Astrocyte (in vitro differentiated cells and primary cell): ENCODE measurements around the gene MAP4K4.

Experiments
- EZH2 ChIP-seq: IDR thresholded peaks from 2 replicates; pipeline ENCODE4 v1.6.1; 2012; ENCODE audit warnings: mild to moderate bottlenecking, low read length, inconsistent platforms; ENCODE audit not compliant: insufficient read depth
- TF ChIP-seq, protein P1 (sequence below): IDR thresholded peaks from 2 replicates; pipeline ENCODE4 v1.5.1; 2011; ENCODE audit warnings: low read depth, mild to moderate bottlenecking, inconsistent platforms, low read length, moderate library complexity; ENCODE audit not compliant: insufficient read depth

DNA sequence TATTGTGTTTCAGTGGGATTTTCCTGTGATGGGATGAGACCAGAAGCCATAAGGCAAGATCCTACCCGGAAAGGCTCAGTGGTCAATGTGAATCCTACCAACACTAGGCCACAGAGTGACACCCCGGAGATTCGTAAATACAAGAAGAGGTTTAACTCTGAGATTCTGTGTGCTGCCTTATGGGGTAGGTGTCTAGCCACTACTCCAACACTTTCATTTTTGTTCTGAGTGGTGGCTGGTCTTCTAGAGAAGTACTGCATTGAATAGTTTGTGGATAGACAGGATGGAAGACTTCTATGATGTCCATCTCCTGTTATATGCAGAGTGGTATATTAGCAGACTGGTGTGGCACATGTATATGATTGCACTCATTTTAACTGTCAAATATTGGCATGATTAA lies 176.6 kb downstream of the MAP4K4 start:
- TF ChIP-seq EZH2 = no peak
- TF ChIP-seq, protein P1, sequence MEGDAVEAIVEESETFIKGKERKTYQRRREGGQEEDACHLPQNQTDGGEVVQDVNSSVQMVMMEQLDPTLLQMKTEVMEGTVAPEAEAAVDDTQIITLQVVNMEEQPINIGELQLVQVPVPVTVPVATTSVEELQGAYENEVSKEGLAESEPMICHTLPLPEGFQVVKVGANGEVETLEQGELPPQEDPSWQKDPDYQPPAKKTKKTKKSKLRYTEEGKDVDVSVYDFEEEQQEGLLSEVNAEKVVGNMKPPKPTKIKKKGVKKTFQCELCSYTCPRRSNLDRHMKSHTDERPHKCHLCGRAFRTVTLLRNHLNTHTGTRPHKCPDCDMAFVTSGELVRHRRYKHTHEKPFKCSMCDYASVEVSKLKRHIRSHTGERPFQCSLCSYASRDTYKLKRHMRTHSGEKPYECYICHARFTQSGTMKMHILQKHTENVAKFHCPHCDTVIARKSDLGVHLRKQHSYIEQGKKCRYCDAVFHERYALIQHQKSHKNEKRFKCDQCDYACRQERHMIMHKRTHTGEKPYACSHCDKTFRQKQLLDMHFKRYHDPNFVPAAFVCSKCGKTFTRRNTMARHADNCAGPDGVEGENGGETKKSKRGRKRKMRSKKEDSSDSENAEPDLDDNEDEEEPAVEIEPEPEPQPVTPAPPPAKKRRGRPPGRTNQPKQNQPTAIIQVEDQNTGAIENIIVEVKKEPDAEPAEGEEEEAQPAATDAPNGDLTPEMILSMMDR = no peak
